ENCODE data around the gene ST6GAL1.
"Not testable (repeated sequence)": the region's sequence is repeated elsewhere in the genome, so short reads cannot be mapped to it uniquely, and the experiment has no call there.

Gene ST6GAL1

GRCh38 chr3:186939536-186939935 lies 9.2 kb downstream of the ST6GAL1 start:
- DNase-seq = no peak

DNA sequence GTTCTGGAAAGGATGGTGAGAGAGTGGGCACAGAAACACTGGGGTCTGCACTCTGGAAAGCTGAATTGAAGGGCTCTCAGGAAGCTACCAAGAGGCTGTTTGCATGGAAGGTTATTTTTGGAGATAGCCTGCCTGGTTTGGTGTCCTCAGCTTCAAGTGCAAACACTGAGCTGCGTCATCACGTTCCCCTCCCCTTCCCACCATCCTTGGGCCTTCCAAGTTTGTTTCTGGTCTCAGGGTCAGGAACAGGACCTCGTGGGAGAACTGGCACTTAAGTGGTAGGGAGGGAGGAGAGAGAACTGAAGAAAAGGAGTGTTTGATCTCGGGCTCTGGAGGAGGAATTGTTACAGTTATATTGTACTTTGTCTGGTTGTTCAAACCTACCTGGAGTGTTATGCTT lies 10.6 kb downstream of the ST6GAL1 start:
- no peak for DNase-seq

- DNase-seq = no peak
Observed at GRCh38 chr3:186942168-186942567, 11.8 kb downstream of the ST6GAL1 start.

DNA sequence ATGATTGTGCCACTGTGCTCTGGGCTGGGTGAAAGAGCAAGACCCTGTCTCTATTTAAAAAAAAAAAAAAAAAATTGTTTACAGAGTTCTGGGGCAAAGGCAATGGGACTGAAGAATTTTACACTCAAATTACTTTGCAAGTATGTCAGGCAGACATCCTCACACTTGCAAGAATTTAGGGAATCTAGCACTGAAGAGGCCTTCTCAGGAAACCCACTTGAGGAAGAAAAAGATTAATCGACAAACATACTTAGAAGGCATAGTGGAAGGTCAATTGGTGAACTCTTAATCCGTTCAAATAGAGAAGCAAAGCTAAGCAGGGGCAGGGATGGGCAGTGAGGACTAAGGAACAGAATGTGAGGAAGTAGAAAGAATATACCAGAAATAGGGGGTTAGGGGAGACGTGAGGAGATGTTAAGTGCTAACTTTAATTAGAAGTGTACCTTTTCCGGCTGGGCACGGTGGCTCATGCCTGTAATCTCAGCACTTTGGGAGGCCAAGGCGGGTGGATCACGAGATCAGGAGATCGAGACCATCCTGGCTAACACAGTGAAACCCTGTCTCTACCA lies 15.0 kb downstream of the ST6GAL1 start:
- DNase-seq = no peak

DNA sequence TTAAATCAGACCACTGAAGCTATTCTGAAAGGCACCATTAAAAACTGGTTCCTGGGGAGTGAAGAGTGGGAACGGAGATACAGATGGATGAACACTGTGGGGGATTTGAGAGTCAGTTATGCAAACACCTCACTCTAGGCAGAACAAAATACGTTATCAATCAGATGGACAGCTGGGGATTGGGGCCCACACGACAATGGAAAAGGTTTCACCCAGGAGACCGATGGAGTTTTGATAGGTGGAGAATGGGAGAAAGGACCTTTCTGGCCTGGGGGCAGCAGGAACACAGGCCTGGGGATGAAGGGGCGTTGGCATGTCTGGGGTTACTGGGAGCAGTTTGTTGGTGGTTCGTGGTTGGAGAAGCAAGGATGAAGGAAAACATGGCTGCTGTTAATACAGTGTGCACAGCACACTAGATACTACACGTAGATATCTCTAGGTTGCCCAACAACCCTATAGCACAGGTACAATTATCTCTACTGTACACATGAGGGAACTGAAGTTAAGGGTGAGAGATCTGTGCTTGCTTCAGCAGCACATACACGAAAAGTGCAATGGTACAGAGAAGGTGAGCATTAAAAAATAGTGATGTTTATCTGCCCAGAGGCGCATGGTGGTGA lies 16.5 kb downstream of the ST6GAL1 start:
- DNase-seq = no peak

GRCh38 chr3:186949281-186949982 lies 19.1 kb downstream of the ST6GAL1 start:
- DNase-seq = peak in 1 of 51 donors; percentile 62

DNA sequence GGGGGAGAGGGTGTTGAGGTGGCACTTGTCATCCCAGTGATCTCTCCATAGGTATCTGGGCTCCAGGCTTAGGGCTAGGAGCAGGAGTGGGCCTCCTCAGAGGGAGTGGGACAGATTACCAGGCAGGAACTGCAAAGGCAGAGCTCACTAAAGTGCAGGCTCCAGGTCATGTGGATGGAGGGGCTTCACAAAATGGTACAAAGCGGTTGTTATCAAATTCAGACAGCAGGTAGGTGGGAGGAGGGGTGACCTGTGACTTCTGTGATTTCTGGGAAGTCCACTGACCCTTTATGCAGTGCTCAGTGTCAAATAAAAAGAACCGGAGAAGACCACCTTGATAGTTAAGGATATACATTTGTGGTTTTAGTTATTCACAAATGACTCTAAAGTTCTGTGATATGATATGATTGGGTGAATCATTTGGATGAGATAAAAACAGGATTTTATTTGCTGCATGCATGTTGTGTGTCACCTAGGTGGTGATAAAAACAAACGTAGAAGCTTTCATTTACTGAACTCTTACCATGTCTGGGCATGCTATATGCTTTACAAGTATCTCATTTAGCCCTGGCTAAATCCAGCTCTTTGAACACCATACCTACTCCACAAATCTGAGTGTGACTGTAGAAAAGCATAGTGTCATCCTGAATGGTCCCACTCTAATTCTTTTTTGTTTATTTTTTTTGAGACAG lies 20.2 kb downstream of the ST6GAL1 start:
- no peak for DNase-seq

DNA sequence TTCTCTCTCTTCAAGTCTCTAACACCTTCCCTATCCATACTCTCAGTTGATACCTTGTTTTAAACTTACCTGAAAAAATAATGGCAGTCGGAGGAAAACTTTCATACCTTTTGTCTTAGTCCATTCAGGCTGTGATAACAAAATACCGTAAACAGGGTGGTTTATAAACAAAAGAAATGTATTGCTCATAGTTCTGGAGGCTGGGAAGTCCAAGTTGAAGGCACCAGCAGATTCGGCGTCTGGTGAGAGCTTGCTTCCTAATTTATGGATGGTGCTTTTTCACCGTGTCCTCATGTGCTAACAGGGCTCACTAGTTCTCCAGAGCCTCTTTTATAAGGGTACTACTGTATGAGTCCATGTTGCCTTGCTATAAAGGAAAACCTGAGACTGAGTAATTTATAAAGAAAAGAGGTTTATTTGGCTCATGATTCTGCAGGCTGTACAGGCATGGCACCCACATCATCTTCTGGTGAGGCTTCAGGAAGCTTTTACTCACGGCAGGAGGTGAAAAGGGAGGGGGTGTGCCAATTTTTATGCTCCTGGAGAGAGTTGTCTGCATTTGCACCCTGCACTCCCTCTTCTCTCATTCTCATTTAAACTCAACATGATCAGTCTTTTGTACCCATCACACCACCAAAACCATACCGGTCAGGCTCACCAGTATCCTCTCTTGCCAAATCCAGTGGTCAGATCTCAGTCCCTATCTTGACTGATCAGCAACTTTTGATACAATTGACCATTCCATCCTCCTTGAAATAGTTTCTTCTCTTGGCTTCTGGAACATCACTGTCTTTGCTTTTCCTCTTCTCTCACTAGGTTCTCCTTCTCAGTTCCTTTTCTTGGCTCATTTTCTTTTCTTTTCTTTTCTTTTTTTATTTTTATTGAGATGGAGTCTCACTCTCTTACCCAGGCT lies 21.6 kb downstream of the ST6GAL1 start:
- DNase-seq = no peak

DNA sequence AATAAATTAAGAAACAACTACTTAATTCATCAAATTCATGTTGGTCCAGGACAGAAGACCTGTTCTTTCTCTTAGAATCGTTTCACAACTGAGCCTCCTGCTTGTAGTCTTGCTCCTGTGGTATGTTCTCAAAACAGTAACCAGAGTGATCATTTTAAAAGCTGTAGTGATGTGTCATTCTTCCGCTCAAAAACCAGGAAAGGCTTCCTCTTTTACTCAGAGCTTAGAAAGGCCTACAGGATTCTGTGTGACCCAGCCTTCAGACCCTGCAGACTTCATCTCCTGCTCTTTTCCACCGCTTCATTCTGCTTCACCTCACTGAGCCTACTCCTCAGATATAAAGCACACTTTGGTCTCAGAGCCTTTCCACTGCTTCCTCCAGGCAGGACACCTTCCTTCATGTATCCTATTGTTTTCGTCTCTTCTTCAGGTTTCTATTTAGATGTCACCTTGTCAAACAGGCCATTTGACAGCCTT lies 22.7 kb downstream of the ST6GAL1 start:
- DNase-seq = no peak

GRCh38 chr3:186953992-186954699 lies 23.8 kb downstream of the ST6GAL1 start:
- not testable (repeated sequence) for DNase-seq

GRCh38 chr3:186955898-186956696 lies 25.8 kb downstream of the ST6GAL1 start:
- DNase-seq = no peak

GRCh38 chr3:186959029-186959624 lies 28.8 kb downstream of the ST6GAL1 start:
- no peak for DNase-seq

GRCh38 chr3:186960347-186960746 lies 30.0 kb downstream of the ST6GAL1 start:
- DNase-seq = no peak

DNA sequence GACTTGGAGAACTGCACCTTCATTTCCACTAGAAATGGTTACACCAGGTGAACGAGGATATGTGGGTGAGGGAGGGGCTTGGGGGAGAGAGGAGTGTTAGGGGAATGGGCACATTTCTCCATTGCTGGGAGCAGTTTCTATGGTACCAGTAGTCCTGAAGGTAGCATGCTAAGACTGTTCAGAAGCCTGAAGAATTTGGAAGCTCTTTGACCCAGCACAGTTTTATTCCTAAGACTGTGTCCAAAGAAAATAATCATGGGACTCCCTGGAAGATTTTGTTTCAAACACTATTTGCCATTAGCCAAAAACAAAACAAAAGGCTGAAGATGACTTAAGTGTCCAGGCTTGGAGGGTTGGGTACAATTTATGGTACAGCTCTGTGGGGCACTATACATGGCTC lies 32.1 kb downstream of the ST6GAL1 start:
- DNase-seq = no peak

- no peak for DNase-seq
Observed at GRCh38 chr3:186963636-186964035, 33.3 kb downstream of the ST6GAL1 start.

DNA sequence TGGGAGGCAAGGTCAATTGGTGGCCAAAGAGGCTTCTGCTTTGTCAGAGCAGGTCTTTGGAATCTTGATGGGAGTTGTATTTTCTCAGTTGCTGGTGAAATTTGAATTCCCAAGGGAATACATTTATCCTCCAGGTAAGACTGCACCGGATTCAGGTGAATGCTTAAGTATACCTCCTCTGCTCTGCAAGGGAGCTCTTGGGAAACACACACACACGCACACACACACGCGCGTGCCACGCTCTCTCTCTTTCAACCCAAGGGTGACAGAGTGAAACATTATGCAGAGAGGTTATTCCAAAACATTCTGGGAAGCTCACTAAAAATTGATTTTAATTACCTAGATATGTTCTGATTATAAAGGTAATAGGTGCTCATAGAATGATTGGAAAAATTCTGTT lies 33.7 kb downstream of the ST6GAL1 start:
- DNase-seq = no peak

DNA sequence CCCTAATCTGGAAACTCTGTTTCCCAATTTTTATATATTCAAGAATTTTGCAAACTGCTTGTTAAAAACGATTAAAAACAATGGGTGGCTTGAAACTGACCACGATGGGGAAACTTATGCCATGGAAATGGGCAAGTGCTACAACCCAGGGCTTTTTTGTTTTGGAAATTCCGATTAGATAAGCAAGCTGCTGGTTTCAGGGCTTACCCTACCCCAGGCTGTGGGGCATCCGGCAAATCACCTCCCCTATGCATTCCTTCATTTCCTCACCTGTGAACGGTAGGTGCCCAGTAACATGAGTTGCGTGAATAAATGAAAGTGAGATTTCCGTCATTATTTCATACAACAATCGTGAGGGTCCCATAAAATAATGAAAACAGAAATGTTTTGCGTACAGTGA lies 34.3 kb downstream of the ST6GAL1 start:
- DNase-seq = no peak

- peak in 3 of 51 donors; percentile 12 to 15 (median 14) for DNase-seq
Observed at GRCh38 chr3:186965141-186965879, 35.0 kb downstream of the ST6GAL1 start.
